Sigmoid colon (tissue), 4 donors: ENCODE measurements around the gene ADGRL2.

ENCODE experiments used
- CTCF ChIP-seq, 4 experiments: fragments of 450-650 bp in 3 of 4; fragments of 200-600 bp in 1 of 4; IDR thresholded peaks; one replicate each; pipeline ENCODE4 v1.5.1; 2016 to 2019; ENCODE audit warnings: antibody characterized with exemption in 4 of 4, mild to moderate bottlenecking in 3 of 4, moderate library complexity in 2 of 4
- POLR2A ChIP-seq, 2 donors: fragments of 450-650 bp; IDR thresholded peaks; one replicate each; pipeline ENCODE4 v1.6.1; 2016; ENCODE audit warnings: antibody characterized with exemption in 2 of 2, mild to moderate bottlenecking in 2 of 2, moderate library complexity in 2 of 2
- POLR2AphosphoS5 ChIP-seq, 4 donors: sonication (generic); formaldehyde crosslinking; IDR thresholded peaks; one replicate each; pipeline ENCODE4 v1.6.1; 2017; ENCODE audit warnings: antibody characterized with exemption in 4 of 4

- TF ChIP-seq POLR2A (IDR thresholded peaks at IDR 0.05) (no peak), CTCF (IDR thresholded peaks at IDR 0.05) (no peak), POLR2AphosphoS5 (IDR thresholded peaks at IDR 0.05) (no peak)
Observed at GRCh38 chr1:81990241-81990640, 189.5 kb downstream of the ADGRL2 start.
